Fibroblast of lung (primary cell): ENCODE results near the gene TRPC1. TPM values are rescaled to one million over a fixed set of nuclear protein-coding genes. Genes with fewer than 3 reads are reported as not detected.

Experiments used
- DNase-seq, 2 donors: peaks; one replicate each; pipeline versions ENCODE4 v3.0.0 to v3.0.0-alpha.2; 2010; ENCODE audit warnings: low read depth in 2 of 2
- H2AFZ ChIP-seq: 2 replicates; pipeline ENCODE4 v1.5.1; 2012; ENCODE audit warnings: low read length, control low read depth, inconsistent platforms
- H3K27ac ChIP-seq: 2 replicates; pipeline ENCODE4 v1.5.1; 2011; ENCODE audit warnings: low read length, control low read depth; ENCODE audit not compliant: insufficient read depth
- H3K27me3 ChIP-seq: 2 replicates; pipeline ENCODE4 v1.5.1; 2011; ENCODE audit warnings: mild to moderate bottlenecking, low read length; ENCODE audit not compliant: control insufficient read depth, insufficient read depth
- H3K36me3 ChIP-seq: 2 replicates; pipeline ENCODE4 v1.5.1; 2011; ENCODE audit warnings: low read length; ENCODE audit not compliant: control insufficient read depth, insufficient read depth
- H3K4me1 ChIP-seq: 2 replicates; pipeline ENCODE4 v1.5.1; 2011; ENCODE audit warnings: low read length; ENCODE audit not compliant: control insufficient read depth, insufficient read depth; ENCODE audit errors: extremely low read depth
- H3K4me2 ChIP-seq: 2 replicates; pipeline ENCODE4 v1.5.1; 2011; ENCODE audit warnings: low read length, control low read depth; ENCODE audit not compliant: insufficient read depth; ENCODE audit errors: extremely low read depth
- H3K4me3 ChIP-seq, 4 experiments: fragments of 200-600 bp in 1 of 4; sonication (generic) in 1 of 4; replicated peaks in 1 of 4; 2 replicates each; pipeline ENCODE4 v1.5.1; 2011 to 2016; ENCODE audit warnings: low read length in 4 of 4, low read depth in 3 of 4, mild to moderate bottlenecking in 3 of 4, control low read depth in 2 of 4, inconsistent platforms in 1 of 4, mixed read lengths in 1 of 4; ENCODE audit not compliant: insufficient read depth in 1 of 4; ENCODE audit errors: control extremely low read depth in 1 of 4
- H3K79me2 ChIP-seq: 2 replicates; pipeline ENCODE4 v1.5.1; 2012; ENCODE audit warnings: mild to moderate bottlenecking, low read length, inconsistent platforms; ENCODE audit not compliant: control insufficient read depth, insufficient read depth
- H3K9ac ChIP-seq: 2 replicates; pipeline ENCODE4 v1.5.1; 2011; ENCODE audit warnings: mild to moderate bottlenecking, low read length, control low read depth; ENCODE audit not compliant: insufficient read depth
- H3K9me3 ChIP-seq: 2 replicates; pipeline ENCODE4 v1.5.1; 2012; ENCODE audit warnings: low read depth, low read length; ENCODE audit not compliant: control insufficient read depth, insufficient read depth
- H4K20me1 ChIP-seq: 2 replicates; pipeline ENCODE4 v1.5.1; 2011; ENCODE audit warnings: low read length; ENCODE audit not compliant: control insufficient read depth, insufficient read depth; ENCODE audit errors: extremely low read depth
- CTCF ChIP-seq, 2 donors: IDR thresholded peaks in 1 of 2; conservative IDR thresholded peaks in 1 of 2; 1 replicate in 1 of 2; 2 replicates in 1 of 2; pipeline ENCODE4 v1.5.1; 2011 to 2012; ENCODE audit warnings: low read length in 2 of 2, control low read depth in 1 of 2, inconsistent platforms in 1 of 2, low read depth in 1 of 2, mild to moderate bottlenecking in 1 of 2
- EZH2 ChIP-seq: IDR thresholded peaks from 2 replicates; pipeline ENCODE4 v1.5.1; 2012; ENCODE audit warnings: low read length, control low read depth, mild to moderate bottlenecking; ENCODE audit errors: missing control alignments
- polyA plus RNA-seq, 2 donors: library from polyadenylated mRNA; depleted of rRNA in 1 of 2; stranded (reverse) in 1 of 2; unstranded in 1 of 2; fragments of >200 nt; gene quantifications; 2 replicates each; pipeline ENCODE4 v1.2.1, GENCODE V29; 2011 to 2012; ENCODE audit warnings: missing spikeins in 1 of 2
- total RNA-seq: library from RNA; depleted of rRNA; stranded (reverse); fragments of >200 nt; gene quantifications from 2 replicates; pipeline ENCODE4 v1.2.1, GENCODE V29; 2014

Gene TRPC1
- total and polyA plus RNA-seq, 2 donors (not counting 1 experiment from before 2014, with no cell fraction given), result 13.0 to 43.1 TPM

GRCh38 chr3:142828703-142829305, 105.0 kb downstream of the TRPC1 start:
- peak; percentile 61 to 75 for DNase-seq
- H3K4me2 ChIP-seq, result no peak overlapping the region
- H3K79me2 ChIP-seq, result no peaks in the 10 kb centered on the region
- TF ChIP-seq CTCF (conservative IDR thresholded peaks at IDR 0.05 in 1 of 2, IDR thresholded peaks at IDR 0.05 in 1 of 2; ENCODE audit: low read depth in 1 of 2, low read length in 2 of 2) (peak; percentile 90 to 97), EZH2 (no peak)
- H3K36me3 ChIP-seq, result no peaks in the 10 kb centered on the region
- no peaks in the 10 kb centered on the region for H3K9me3 ChIP-seq
- H3K27ac ChIP-seq, result no peak overlapping the region
- no peak overlapping the region for H2AFZ ChIP-seq
- H3K27me3 ChIP-seq, result no peaks in the 10 kb centered on the region
- H4K20me1 ChIP-seq, result no peaks in the 10 kb centered on the region
- H3K4me1 ChIP-seq, result no peaks in the 10 kb centered on the region
- H3K4me3 ChIP-seq, result no peak overlapping the region
- H3K9ac ChIP-seq, result no peak overlapping the region

GRCh38 chr3:142837526-142837925, 113.7 kb downstream of the TRPC1 start:
- no peak overlapping the region for H3K4me2 ChIP-seq
- no peaks in the 10 kb centered on the region for H3K4me1 ChIP-seq
- no peaks in the 10 kb centered on the region for H3K9me3 ChIP-seq
- H3K27ac ChIP-seq, result no peak overlapping the region
- no peak overlapping the region for H3K9ac ChIP-seq
- no peak for DNase-seq
- H3K79me2 ChIP-seq, result no peaks in the 10 kb centered on the region
- H4K20me1 ChIP-seq, result no peaks in the 10 kb centered on the region
- TF ChIP-seq EZH2 (no peak), CTCF (conservative IDR thresholded peaks at IDR 0.05 in 1 of 2, IDR thresholded peaks at IDR 0.05 in 1 of 2; ENCODE audit: low read depth in 1 of 2, low read length in 2 of 2) (no peak)
- H2AFZ ChIP-seq, result no peak overlapping the region
- H3K27me3 ChIP-seq, result no peaks in the 10 kb centered on the region
- no peaks in the 10 kb centered on the region for H3K36me3 ChIP-seq
- H3K4me3 ChIP-seq, result no peak overlapping the region

GRCh38 chr3:142839831-142840230, 116.0 kb downstream of the TRPC1 start:
- Histone ChIP-seq H3K36me3 (no peaks in the 10 kb centered on the region), H3K4me2 (no peak overlapping the region), H2AFZ (no peak overlapping the region), H3K4me1 (no peaks in the 10 kb centered on the region), H4K20me1 (no peaks in the 10 kb centered on the region), H3K4me3 (no peak overlapping the region), H3K79me2 (no peaks in the 10 kb centered on the region), H3K9me3 (no peaks in the 10 kb centered on the region), H3K27me3 (no peaks in the 10 kb centered on the region), H3K27ac (no peak overlapping the region), H3K9ac (no peak overlapping the region)
- TF ChIP-seq CTCF (conservative IDR thresholded peaks at IDR 0.05 in 1 of 2, IDR thresholded peaks at IDR 0.05 in 1 of 2; ENCODE audit: low read depth in 1 of 2, low read length in 2 of 2) (no peak), EZH2 (no peak)
- DNase-seq, result no peak
